ENCODE data around the gene EIF4G3. TPM values are rescaled to one million over a fixed set of nuclear protein-coding genes. Genes with fewer than 3 reads are reported as not detected.

EIF4G3 gene
- total and polyA plus RNA-seq, 5 experiments from 2014 or later, result 4.0 to 16.5 (median 7.9) TPM

- POLR2A ChIA-PET, result no interaction called here
- H3K4me1 Mint-ChIP-seq, result peaks cover 8 to 23% (median 11%) of the 10 kb centered on the region in 4 donors
- H3K9me3 Mint-ChIP-seq, result no peaks in the 10 kb centered on the region
- no peaks in the 10 kb centered on the region for H3K27me3 Mint-ChIP-seq
- DNase-seq (peak in 4 of 10 donors; percentile 1 to 12 (median 5)), ATAC-seq (peak in 1 of 2 donors; percentile 53)
- H3K4me3 Mint-ChIP-seq, result peak overlapping the region in 3 of 10 donors; percentile 27 to 81 (median 35)
- peaks cover 0 to 5% (median 4%) of the 10 kb centered on the region in 3 donors for H3K36me3 Mint-ChIP-seq
- peak overlapping the region in 6 of 10 donors; percentile 6 to 84 (median 40) for H3K27ac Mint-ChIP-seq
Observed at GRCh38 chr1:21022279-21023040, 154.2 kb downstream of the EIF4G3 start.

GRCh38 chr1:21021311-21021710 lies 155.4 kb downstream of the EIF4G3 start:
- Mint-ChIP-seq H3K36me3 (peaks cover 0 to 4% (median 3%) of the 10 kb centered on the region in 3 donors), H3K4me3 (no peak overlapping the region)
- POLR2A ChIA-PET, result no interaction called here

GRCh38 chr1:21020151-21020550 lies 156.5 kb downstream of the EIF4G3 start:
- no peak overlapping the region for H3K4me3 Mint-ChIP-seq
- H3K9me3 Mint-ChIP-seq, result peaks cover 0 to under 1% (median 0%) of the 10 kb centered on the region in 9 donors
- peaks cover 8 to 25% (median 11%) of the 10 kb centered on the region in 4 donors for H3K4me1 Mint-ChIP-seq
- DNase-seq, result no peak
- no peak for ATAC-seq
- peaks cover 3 to 5% (median 4%) of the 10 kb centered on the region in 3 donors for H3K36me3 Mint-ChIP-seq
- no peak overlapping the region for H3K27ac Mint-ChIP-seq
- POLR2A ChIA-PET, result no interaction called here
- H3K27me3 Mint-ChIP-seq, result no peaks in the 10 kb centered on the region

More at GRCh38 chr1:21021311-21021710, 155.4 kb downstream of the EIF4G3 start:
- H3K27me3 Mint-ChIP-seq, result no peaks in the 10 kb centered on the region
- no peak for DNase-seq
- peaks cover 8 to 23% (median 11%) of the 10 kb centered on the region in 4 donors for H3K4me1 Mint-ChIP-seq
- no peaks in the 10 kb centered on the region for H3K9me3 Mint-ChIP-seq
- peak overlapping the region in 2 of 10 donors; percentile 29 to 73 for H3K27ac Mint-ChIP-seq
- ATAC-seq, result no peak

- DNase-seq (no peak), ATAC-seq (no peak)
- Mint-ChIP-seq H3K9me3 (peaks cover 0 to 3% (median 0%) of the 10 kb centered on the region in 9 donors), H3K27me3 (no peaks in the 10 kb centered on the region), H3K36me3 (peaks cover 5 to 9% (median 6%) of the 10 kb centered on the region in 3 donors), H3K27ac (no peak overlapping the region), H3K4me3 (no peak overlapping the region), H3K4me1 (peaks cover 8 to 25% (median 11%) of the 10 kb centered on the region in 4 donors)
- POLR2A ChIA-PET, result interaction anchor here (0.6 kb wide), 1 partner anchor 398 kb away, joined by 4 read pairs; no protein-coding TSS in a partner anchor
Observed at GRCh38 chr1:21018673-21019072, 158.0 kb downstream of the EIF4G3 start.

GRCh38 chr1:21013510-21013909 lies 163.2 kb downstream of the EIF4G3 start:
- H3K9me3 Mint-ChIP-seq, result peaks cover 0 to 3% (median 0%) of the 10 kb centered on the region in 9 donors
- DNase-seq (no peak), ATAC-seq (no peak)
- H3K27ac Mint-ChIP-seq, result peak overlapping the region in 1 of 10 donors; percentile 69
- H3K36me3 Mint-ChIP-seq, result peaks cover 6 to 12% (median 7%) of the 10 kb centered on the region in 3 donors
- H3K4me3 Mint-ChIP-seq, result no peak overlapping the region
- no peaks in the 10 kb centered on the region for H3K27me3 Mint-ChIP-seq
- POLR2A ChIA-PET, result no interaction called here
- peaks cover 1 to 7% (median 5%) of the 10 kb centered on the region in 4 donors for H3K4me1 Mint-ChIP-seq

- Mint-ChIP-seq H3K27ac (no peak overlapping the region), H3K9me3 (peaks cover 0 to 3% (median 0%) of the 10 kb centered on the region in 9 donors), H3K27me3 (no peaks in the 10 kb centered on the region), H3K36me3 (peaks cover 6 to 8% (median 6%) of the 10 kb centered on the region in 3 donors), H3K4me1 (peaks cover 0 to 6% (median 4%) of the 10 kb centered on the region in 4 donors), H3K4me3 (no peak overlapping the region)
- DNase-seq (no peak), ATAC-seq (no peak)
- POLR2A ChIA-PET, result no interaction called here
Observed at GRCh38 chr1:21012937-21013336, 163.8 kb downstream of the EIF4G3 start.

- Mint-ChIP-seq H3K27ac (no peak overlapping the region), H3K4me1 (peaks cover 0 to 3% (median under 1%) of the 10 kb centered on the region in 4 donors), H3K36me3 (no peaks in the 10 kb centered on the region), H3K9me3 (no peaks in the 10 kb centered on the region), H3K4me3 (no peak overlapping the region), H3K27me3 (no peaks in the 10 kb centered on the region)
- POLR2A ChIA-PET, result no interaction called here
- ATAC-seq (no peak), DNase-seq (no peak)
Observed at GRCh38 chr1:21007876-21008275, 168.8 kb downstream of the EIF4G3 start.

- H3K27ac Mint-ChIP-seq, result no peak overlapping the region
- H3K4me3 Mint-ChIP-seq, result no peak overlapping the region
- peaks cover 0 to 11% (median 8%) of the 10 kb centered on the region in 3 donors for H3K36me3 Mint-ChIP-seq
- no peaks in the 10 kb centered on the region for H3K27me3 Mint-ChIP-seq
- ATAC-seq (no peak), DNase-seq (no peak)
- POLR2A ChIA-PET, result no interaction called here
- no peaks in the 10 kb centered on the region for H3K9me3 Mint-ChIP-seq
- H3K4me1 Mint-ChIP-seq, result peaks cover 0 to 2% (median under 1%) of the 10 kb centered on the region in 4 donors
Observed at GRCh38 chr1:21005466-21006239, 171.0 kb downstream of the EIF4G3 start.

GRCh38 chr1:21003281-21004045 lies 173.2 kb downstream of the EIF4G3 start:
- no peak overlapping the region for H3K4me3 Mint-ChIP-seq
- no peak for ATAC-seq
- H3K9me3 Mint-ChIP-seq, result no peaks in the 10 kb centered on the region
- H3K27ac Mint-ChIP-seq, result no peak overlapping the region
- POLR2A ChIA-PET, result no interaction called here
- H3K36me3 Mint-ChIP-seq, result peaks cover 0 to 19% (median 10%) of the 10 kb centered on the region in 3 donors
- no peaks in the 10 kb centered on the region for H3K27me3 Mint-ChIP-seq
- DNase-seq, result no peak
- H3K4me1 Mint-ChIP-seq, result peaks cover 0 to 2% (median 0%) of the 10 kb centered on the region in 4 donors

GRCh38 chr1:21001042-21001441 lies 175.7 kb downstream of the EIF4G3 start:
- H3K4me3 Mint-ChIP-seq, result no peak overlapping the region
- H3K36me3 Mint-ChIP-seq, result peaks cover 0 to 23% (median 10%) of the 10 kb centered on the region in 3 donors
- POLR2A ChIA-PET, result no interaction called here
- no peaks in the 10 kb centered on the region for H3K4me1 Mint-ChIP-seq
- no peak overlapping the region for H3K27ac Mint-ChIP-seq
- DNase-seq, result no peak
- no peaks in the 10 kb centered on the region for H3K9me3 Mint-ChIP-seq
- H3K27me3 Mint-ChIP-seq, result no peaks in the 10 kb centered on the region
- no peak for ATAC-seq

GRCh38 chr1:21000245-21000594 lies 176.5 kb downstream of the EIF4G3 start:
- Mint-ChIP-seq H3K27me3 (no peaks in the 10 kb centered on the region), H3K4me3 (no peak overlapping the region), H3K27ac (peak overlapping the region in 1 of 10 donors; percentile 11), H3K4me1 (no peaks in the 10 kb centered on the region), H3K36me3 (peaks cover 0 to 23% (median 10%) of the 10 kb centered on the region in 3 donors), H3K9me3 (no peaks in the 10 kb centered on the region)
- DNase-seq (no peak), ATAC-seq (no peak)
- POLR2A ChIA-PET, result no interaction called here

- no peak for ATAC-seq
- POLR2A ChIA-PET, result no interaction called here
- Mint-ChIP-seq H3K4me1 (no peaks in the 10 kb centered on the region), H3K27me3 (no peaks in the 10 kb centered on the region), H3K27ac (no peak overlapping the region), H3K9me3 (no peaks in the 10 kb centered on the region), H3K36me3 (peaks cover 0 to 23% (median 10%) of the 10 kb centered on the region in 3 donors), H3K4me3 (no peak overlapping the region)
- no peak for DNase-seq
Observed at GRCh38 chr1:20999525-21000244, 177.0 kb downstream of the EIF4G3 start.
